GM10847 (cell line): ENCODE data around the gene DPH2.

ENCODE experiments used
- POLR2A ChIP-seq: IDR thresholded peaks from 2 replicates; pipeline ENCODE4 v1.6.1; 2011; ENCODE audit not compliant: insufficient read length; ENCODE audit errors: extremely low read depth

Gene DPH2, protein sequence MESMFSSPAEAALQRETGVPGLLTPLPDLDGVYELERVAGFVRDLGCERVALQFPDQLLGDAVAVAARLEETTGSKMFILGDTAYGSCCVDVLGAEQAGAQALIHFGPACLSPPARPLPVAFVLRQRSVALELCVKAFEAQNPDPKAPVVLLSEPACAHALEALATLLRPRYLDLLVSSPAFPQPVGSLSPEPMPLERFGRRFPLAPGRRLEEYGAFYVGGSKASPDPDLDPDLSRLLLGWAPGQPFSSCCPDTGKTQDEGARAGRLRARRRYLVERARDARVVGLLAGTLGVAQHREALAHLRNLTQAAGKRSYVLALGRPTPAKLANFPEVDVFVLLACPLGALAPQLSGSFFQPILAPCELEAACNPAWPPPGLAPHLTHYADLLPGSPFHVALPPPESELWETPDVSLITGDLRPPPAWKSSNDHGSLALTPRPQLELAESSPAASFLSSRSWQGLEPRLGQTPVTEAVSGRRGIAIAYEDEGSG

DNA sequence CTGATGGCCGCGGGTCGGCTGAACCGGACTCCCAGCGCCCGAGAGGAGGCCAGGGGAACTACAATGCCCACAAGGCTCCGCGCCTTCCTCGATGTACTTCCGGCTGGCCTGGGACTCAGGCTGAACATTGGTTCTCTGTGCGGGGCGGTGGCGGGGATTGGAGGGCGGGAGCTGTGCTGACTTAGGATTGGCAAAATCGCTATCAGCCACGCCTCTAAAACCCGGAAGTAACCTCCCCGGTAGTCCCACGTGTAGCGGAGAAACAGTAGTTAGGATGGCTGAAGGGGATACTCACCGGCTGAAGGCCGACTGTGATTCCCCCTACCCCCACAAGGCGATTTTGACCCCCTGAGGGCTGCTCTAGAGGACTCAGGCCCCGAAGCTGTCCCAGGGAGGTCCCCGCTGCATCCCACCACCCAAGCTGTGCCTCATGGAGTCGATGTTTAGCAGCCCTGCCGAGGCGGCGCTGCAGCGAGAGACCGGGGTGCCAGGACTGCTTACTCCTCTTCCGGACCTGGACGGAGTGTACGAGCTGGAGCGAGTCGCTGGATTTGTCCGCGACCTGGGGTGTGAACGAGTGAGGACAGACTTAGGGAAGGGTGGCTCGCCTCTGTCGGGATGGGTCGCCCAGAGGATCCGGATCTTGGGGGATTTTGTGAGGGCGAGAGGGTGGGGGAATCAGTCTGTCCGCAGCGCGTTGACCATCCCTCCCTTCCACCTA lies at the start of gene DPH2:
DPH2 (plus strand) TSS at position 265 of the 721 bp plus-strand sequence; CDS start at position 431, 166 bp downstream.
- TF ChIP-seq POLR2A, result peak; percentile 27

DNA sequence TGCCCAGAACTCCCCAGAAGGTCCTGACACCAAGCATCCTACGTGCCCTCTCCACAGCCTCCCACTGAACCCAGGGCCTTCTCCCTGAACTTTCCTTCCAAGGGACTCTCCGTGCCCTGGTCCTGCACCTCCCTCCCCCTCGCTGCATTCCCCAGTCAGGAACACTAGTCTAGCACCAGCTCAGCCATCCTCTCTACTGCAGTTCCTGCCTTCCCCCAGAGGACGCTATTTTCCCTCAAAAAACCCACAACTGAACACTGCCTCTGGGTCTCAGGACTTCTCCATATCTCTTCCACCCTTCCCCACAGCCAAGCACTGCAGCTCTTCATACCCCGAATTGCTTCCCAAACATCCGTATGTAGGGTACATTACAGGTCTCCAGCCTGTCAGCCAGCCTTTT lies 48.8 kb upstream of the DPH2 start:
- TF ChIP-seq POLR2A, result no peak

DNA sequence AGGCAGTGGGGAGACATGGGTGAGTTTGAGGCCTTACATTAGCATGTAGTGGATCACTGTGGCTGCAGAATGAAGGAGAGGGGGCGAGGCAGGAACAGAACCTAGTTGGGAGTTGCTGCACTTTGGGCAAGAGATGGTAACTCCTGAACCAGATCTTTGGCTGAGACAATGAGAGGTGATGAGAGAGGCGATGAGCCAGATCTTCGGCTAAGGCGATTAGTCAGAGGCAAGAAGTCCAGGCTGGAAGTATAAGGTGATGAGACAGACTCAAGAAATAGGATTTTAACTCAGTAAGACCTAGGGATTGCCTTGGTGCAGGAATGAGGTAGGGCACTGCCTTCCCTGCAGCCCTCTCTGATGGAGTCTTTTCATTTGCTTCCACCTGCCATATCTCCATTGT lies 45.3 kb upstream of the DPH2 start:
- no peak for TF ChIP-seq POLR2A

DNA sequence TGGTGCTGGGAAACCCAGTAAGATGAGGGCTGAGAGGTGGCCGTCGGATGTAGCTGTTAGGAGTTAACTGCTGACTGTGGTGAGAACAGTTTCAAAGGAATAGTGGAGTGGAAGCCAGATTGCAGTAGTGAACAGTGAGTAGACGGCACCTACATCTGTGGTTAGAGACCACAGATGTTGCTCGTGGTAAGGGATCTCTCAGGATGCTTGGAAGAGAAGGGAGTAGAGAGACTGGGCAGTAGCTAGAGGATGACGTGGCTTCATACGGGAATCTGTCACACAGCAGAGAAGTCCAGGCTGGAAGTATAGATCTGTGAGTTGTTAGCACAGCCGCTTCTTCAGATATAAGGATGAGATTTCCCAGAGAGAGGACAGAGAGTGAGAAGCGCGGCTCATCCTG lies 44.0 kb upstream of the DPH2 start:
- TF ChIP-seq POLR2A, result no peak

DNA sequence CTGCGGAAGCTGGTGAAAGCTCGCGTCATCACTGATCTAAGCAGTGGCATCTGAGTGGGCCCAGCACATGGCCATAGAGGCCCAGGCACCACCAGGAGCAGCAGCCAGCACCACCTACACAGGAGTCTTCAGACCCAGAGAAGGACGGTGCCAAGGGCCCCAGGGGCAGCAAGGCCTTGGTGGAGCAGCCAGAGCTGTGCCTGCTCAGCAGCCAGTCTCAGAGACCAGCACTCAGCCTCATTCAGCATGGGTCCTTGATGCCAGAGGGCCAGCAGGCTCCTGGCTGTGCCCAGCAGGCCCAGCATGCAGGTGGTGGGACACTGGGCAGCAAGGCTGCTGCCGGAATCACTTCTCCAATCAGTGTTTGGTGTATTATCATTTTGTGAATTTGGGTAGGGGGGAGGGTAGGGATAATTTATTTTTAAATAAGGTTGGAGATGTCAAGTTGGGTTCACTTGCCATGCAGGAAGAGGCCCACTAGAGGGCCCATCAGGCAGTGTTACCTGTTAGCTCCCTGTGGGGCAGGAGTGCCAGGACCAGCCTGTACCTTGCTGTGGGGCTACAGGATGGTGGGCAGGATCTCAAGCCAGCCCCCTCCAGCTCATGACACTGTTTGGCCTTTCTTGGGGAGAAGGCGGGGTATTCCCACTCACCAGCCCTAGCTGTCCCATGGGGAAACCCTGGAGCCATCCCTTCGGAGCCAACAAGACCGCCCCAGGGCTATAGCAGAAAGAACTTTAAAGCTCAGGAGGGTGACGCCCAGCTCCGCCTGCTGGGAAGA lies 39.5 kb upstream of the DPH2 start:
- TF ChIP-seq POLR2A, result no peak

DNA sequence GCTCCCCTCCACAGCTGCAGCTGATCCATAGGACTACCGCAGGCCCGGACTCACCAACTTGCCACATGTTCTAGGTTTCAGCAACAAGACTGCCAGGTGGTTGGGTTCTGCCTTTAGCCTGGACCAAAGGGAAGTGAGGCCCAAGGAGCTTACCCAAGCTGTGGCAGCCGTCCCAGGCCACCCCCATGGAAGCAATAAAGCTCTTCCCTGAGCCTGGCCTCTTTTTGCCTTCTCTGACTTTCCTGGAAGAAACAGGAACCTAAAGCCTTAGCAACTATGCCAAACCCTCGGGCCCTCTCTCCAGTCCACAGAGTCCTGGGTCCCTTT lies 38.9 kb upstream of the DPH2 start:
- TF ChIP-seq POLR2A, result no peak

DNA sequence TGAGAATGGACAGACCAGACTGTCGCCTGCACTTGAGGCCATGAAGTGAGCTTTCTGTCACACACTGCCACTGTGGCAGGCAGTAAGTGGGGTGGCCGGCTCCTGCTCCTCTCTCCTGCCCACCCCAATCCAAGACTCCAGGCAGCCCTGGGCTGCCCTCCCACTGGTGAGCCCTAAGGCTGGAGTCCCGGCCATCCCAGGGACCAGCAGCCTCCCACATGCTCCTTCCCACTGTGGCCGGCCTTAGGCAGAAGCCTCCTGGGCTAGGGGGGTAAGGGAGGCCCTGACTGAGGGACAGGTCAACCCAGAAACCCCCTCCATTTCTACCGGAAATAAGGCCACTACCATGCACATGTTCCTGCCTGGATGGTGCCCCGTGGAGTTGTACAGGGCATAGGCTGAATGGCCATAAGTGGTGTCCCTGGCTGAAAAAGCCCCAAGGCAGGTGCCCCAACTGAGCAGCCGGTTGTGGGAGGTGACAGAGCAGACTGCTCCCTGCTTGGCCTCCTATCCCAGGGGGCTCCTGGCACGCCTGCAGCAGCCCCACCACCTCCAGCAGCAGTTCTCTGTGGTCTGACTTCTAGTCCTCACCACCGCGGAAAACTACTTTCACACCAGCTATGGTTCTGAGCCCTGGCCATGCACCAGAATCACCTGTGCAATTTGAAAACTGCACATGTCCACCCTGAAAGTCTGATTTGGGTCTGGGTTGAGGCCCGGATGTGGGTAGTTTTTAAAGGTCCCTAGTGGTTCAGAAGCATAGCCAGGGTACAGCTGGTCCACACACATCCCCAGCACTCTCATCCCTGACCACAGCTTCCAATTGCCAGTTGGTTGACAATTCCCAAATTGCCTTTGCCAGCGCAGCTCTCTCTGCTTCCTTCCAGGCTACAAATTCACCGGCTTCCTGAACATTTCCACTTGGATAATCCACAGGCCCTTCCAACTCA lies 37.8 kb upstream of the DPH2 start:
- no peak for TF ChIP-seq POLR2A

DNA sequence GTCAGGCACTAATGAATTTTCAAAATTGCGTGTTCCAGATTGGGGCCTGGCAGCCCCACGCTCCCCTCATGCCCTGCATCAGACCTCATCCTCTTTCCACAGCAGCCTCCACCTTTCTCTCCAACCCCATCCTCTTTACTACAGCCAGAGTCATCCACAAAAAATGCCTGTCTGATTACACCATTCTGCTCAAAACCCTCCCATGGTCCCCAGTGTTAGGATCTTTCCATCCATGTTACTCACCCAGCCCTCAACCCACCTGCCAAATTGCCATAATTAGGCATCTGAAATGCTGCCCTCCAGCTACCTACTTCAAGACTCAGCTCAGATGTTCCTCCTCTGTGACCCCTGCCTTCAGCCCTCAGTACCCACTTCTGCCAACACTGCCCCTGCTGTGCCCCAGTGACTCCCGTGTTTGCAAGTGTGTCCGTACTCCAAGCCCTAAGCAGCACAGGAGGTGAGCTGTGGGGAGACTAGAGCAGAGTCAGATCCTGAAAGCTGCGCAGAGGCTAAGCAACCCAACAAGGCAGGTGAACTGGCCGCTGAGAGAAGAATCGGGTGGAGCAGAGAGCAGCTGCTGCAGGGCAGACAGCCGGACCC lies 36.9 kb upstream of the DPH2 start:
- no peak for TF ChIP-seq POLR2A

DNA sequence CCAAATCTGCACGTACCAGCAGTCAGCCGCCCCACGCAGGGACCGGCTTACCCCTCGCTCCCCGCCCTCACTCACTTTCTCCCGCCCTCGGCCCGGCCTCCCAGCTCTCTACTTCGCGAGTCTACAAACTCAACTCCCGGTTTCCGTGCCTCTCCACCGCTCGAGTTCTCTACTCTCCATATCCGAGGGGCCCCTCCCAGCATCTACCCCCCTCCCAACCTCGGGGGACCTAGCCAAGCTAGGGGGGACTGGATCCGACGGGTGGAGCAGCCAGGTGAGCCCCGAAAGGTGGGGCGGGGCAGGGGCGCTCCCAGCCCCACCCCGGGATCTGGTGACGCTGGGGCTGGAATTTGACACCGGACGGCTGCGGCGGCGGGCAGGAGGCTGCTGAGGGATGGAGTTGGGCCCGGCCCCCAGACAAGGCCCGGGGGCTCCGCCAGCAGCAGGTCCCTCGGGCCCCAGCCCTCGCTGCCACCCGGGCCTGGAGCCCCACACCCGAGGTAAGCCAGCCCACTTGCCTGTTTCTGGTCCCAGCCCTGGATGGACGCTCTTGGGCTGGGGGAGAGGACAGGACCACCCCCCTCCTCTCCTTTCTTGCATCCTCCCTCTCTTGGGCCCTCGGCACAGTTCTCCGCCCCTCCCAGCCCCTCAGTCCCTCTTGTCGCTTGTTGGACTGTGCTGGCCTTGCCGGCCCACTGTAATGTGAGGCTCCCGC lies 36.3 kb upstream of the DPH2 start, which contains the start of gene ARTN:
ARTN (plus strand) TSS at position 416 of the 715 bp plus-strand sequence. CDS start 1,856 bp downstream, outside the sequence.
- TF ChIP-seq POLR2A, result no peak

DNA sequence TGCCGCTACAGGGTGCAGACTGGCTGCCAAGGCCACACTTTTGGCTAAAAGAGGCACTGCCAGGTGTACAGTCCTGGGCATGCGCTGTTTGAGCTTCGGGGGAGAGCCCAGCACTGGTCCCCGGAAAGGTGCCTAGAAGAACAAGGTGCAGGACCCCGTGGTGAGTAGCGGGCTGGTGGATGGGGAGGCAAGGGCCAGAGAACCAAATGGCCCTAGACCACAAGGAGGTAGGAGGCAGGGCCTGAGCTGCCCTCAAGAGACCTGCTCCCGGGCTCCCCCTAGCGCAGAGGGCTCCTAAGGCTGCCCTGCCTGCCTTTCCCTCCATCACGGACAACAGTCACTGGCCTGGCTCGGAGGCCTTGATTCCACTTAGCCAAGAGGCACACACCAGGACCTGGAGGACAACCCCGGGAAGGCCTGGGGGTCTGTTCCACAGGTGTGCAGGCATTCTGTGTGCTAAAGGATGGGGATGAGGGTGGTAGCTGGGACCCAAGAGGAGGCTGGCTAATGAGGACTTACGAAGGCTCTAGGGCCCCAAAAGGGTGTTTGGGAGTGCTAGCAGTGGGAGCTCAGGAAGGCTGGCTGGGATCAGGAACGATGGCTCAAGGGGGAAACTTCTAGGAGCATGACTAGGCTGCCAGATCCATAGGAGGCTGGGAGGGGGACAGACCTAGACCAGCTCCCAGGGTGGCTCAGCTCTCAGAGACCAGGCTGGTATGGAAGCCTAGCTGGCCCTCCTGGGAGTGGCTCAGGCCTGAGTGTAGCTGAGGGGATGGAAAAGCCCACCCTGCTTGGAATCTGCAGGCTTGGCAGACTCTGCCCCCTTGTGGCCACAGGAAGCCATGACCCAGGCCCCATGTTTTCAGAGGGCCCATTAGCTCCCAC lies 35.5 kb upstream of the DPH2 start:
- no peak for TF ChIP-seq POLR2A

DNA sequence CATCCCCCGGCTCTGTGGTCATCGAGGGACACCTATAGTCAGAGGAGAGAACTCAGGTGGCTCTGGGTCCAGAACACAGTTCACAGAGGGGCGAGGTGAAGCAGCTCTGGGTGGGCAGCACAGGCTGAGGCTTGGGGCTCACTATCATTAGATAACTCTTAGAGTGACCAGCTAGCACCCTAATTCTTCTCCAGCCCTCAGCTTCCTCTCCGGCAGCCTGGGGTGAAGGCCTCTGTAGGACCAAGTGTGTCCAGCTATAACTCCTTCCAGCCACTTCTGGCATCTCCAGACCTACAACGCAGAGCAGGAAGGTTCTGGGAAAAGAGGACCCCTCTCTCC lies 34.9 kb upstream of the DPH2 start:
- no peak for TF ChIP-seq POLR2A

DNA sequence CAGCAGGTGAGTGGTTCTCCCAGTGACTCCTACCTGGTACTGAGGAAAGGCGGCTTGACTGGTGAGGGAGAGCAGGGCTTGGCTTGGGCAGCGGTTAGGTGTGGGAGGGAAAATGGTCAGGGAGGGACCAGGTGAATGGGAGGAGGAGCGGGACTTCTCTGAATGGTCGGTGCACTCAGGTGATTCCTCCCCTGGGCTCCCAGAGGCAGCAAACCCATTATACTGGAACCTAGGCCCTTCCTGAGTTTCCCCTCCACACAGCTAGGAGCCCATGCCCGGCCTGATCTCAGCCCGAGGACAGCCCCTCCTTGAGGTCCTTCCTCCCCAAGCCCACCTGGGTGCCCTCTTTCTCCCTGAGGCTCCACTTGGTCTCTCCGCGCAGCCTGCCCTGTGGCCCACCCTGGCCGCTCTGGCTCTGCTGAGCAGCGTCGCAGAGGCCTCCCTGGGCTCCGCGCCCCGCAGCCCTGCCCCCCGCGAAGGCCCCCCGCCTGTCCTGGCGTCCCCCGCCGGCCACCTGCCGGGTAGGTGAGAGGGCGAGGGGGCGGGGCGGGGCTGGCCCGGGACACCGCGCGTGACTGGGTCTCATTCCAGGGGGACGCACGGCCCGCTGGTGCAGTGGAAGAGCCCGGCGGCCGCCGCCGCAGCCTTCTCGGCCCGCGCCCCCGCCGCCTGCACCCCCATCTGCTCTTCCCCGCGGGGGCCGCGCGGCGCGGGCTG lies 33.9 kb upstream of the DPH2 start:
- no peak for TF ChIP-seq POLR2A
